HG02759 (cell line): Measurements from ENCODE around the gene AFTPH.

Source experiments
- ATAC-seq: cut with Tn5 transposase; IDR thresholded peaks from one replicate; pipeline ENCODE4 v1.9.1; 2021; ENCODE audit warnings: mild to moderate bottlenecking, moderate library complexity; ENCODE audit not compliant: unreplicated experiment

Gene AFTPH

GRCh38 chr2:64627860-64628841 lies 104.0 kb downstream of the AFTPH start:
- no peak for ATAC-seq

GRCh38 chr2:64629329-64629781 lies 105.2 kb downstream of the AFTPH start:
- ATAC-seq = no peak

- no peak for ATAC-seq
These were observed 105.7 kb downstream of the AFTPH start for GRCh38 chr2:64629875-64630274.

- ATAC-seq = no peak
These were observed 106.6 kb downstream of the AFTPH start for GRCh38 chr2:64630752-64631151.

GRCh38 chr2:64631771-64632170 lies 107.6 kb downstream of the AFTPH start:
- no peak for ATAC-seq

- no peak for ATAC-seq
These were observed 109.0 kb downstream of the AFTPH start for GRCh38 chr2:64632835-64633819.

- no peak for ATAC-seq
These were observed 110.5 kb downstream of the AFTPH start for GRCh38 chr2:64634345-64635267.

- peak; percentile 63 for ATAC-seq
These were observed 112.1 kb downstream of the AFTPH start for GRCh38 chr2:64635976-64636911.

- ATAC-seq = peak; percentile 53
These were observed 113.0 kb downstream of the AFTPH start for GRCh38 chr2:64637000-64637635.

GRCh38 chr2:64637931-64638330 lies 113.8 kb downstream of the AFTPH start:
- no peak for ATAC-seq

- no peak for ATAC-seq
These were observed 114.5 kb downstream of the AFTPH start for GRCh38 chr2:64638502-64639120.

GRCh38 chr2:64639691-64640090 lies 115.6 kb downstream of the AFTPH start:
- ATAC-seq = no peak

GRCh38 chr2:64640153-64641044 lies 116.3 kb downstream of the AFTPH start:
- no peak for ATAC-seq

GRCh38 chr2:64641599-64641998 lies 117.5 kb downstream of the AFTPH start:
- no peak for ATAC-seq
